GM12864 (cell line): ENCODE data around the gene PACS1.

Experiments
- DNase-seq: peaks from one replicate; pipeline ENCODE4 v3.0.0-alpha.2; 2011; ENCODE audit warnings: low read depth
- H3K4me3 ChIP-seq: 2 replicates; pipeline ENCODE4 v1.5.1; 2011; ENCODE audit warnings: mild to moderate bottlenecking, low read depth, low read length, control low read depth
- TF ChIP-seq, protein P1 (sequence below): IDR thresholded peaks from 2 replicates; pipeline ENCODE4 v1.5.1; 2011; ENCODE audit warnings: low read depth, mild to moderate bottlenecking, moderate library complexity, low read length, control low read depth, inconsistent platforms; ENCODE audit errors: missing control alignments

Gene PACS1

DNA sequence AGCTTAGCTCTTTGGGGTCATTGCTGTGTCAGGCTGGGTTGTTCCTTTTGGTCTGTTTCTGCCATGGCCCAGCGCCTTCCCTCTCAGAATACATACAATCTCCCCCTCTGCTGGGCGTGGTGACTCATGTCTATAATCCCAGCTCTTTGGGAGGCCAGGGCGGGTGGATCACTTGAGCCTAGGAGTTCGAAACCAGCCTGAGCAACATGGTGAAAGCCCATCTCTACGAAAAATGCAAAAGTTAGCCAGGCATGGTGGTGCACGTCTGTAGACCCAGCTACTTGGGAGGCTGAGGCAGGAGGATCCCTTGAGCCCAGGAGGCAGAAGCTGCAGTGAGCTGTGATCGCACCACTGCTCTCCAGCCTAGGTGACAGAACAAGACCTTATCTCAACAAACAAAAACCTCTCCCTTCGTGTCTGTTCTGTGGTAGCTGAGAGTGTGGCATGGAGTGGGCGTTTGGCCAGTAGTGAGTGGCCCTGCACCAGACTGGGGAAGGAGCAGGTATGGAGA is 151.7 kb downstream of the PACS1 start:
- peak; percentile 27 for DNase-seq
- TF ChIP-seq, protein P1, sequence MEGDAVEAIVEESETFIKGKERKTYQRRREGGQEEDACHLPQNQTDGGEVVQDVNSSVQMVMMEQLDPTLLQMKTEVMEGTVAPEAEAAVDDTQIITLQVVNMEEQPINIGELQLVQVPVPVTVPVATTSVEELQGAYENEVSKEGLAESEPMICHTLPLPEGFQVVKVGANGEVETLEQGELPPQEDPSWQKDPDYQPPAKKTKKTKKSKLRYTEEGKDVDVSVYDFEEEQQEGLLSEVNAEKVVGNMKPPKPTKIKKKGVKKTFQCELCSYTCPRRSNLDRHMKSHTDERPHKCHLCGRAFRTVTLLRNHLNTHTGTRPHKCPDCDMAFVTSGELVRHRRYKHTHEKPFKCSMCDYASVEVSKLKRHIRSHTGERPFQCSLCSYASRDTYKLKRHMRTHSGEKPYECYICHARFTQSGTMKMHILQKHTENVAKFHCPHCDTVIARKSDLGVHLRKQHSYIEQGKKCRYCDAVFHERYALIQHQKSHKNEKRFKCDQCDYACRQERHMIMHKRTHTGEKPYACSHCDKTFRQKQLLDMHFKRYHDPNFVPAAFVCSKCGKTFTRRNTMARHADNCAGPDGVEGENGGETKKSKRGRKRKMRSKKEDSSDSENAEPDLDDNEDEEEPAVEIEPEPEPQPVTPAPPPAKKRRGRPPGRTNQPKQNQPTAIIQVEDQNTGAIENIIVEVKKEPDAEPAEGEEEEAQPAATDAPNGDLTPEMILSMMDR, result no peak
- no peak overlapping the region for H3K4me3 ChIP-seq

DNA sequence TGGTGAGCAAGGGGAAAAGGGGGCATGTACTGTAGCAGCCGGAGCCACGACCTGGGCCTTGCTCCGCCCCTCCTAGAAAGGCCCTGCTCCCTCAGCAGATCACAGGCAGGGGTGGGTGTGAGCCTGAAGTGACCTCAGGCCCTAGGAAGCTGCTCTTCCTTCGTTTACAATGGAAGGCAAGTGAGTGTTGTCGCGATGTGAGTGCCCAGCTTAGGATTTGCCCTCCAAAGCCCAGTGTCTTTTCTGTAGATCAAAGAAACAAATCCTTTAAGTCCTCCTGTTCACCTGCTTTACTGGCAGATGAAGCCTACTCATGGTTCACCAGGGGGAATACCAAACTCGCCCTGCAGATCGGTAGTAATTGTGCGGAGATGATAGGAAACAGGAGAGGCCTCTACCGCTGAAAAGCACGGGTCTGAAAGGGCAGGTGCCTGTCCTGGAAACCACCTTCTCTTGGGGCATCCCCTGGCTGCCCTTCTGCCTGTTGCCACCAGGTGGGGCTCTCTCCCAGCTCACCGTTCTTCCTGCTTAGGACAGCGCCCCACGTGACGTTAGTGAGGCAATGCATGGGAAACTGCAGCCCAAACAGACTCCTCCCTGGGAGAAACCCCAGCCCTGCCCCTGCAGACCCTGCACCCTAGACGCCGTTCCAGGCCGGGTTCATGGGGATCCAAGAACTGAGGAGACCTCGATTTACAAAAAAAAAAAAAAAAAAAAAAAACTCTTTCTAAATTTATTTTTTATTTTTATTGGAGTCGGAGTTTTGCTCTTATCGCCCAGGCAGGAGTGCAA is 152.5 kb downstream of the PACS1 start:
- TF ChIP-seq, protein P1, result peak; percentile 100
- no peak overlapping the region for H3K4me3 ChIP-seq
- DNase-seq, result peak; percentile 93

DNA sequence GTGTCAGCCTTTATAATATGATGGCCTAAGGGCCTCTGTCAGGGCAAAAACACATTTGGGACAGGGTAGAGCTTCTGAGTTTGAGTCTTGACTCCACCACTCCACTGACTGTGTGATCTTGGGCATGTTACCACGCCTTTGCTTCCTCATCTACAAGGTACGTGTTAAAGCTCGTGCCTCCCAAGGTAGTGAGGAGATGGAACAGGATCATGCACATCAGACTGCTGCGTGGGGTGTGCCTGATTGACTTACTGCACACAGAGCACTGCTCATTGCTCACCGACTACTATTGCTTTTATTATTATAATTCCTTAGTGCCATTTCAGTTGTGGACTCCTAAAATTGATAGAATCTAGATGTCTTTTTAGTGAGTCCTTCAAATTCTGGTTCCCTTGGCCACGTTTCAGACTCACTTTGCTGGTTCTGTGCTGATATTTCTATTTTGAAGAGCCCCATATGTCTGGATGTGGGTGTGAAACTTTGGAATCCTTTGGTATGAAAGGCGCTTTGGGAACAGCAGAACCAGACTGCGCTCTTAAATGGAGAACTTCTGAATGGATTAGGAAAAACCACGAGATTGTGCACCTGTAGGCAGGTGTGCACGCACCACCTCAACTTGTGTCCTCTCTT is 154.3 kb downstream of the PACS1 start:
- TF ChIP-seq, protein P1, result no peak
- no peak overlapping the region for H3K4me3 ChIP-seq
- no peak for DNase-seq

DNA sequence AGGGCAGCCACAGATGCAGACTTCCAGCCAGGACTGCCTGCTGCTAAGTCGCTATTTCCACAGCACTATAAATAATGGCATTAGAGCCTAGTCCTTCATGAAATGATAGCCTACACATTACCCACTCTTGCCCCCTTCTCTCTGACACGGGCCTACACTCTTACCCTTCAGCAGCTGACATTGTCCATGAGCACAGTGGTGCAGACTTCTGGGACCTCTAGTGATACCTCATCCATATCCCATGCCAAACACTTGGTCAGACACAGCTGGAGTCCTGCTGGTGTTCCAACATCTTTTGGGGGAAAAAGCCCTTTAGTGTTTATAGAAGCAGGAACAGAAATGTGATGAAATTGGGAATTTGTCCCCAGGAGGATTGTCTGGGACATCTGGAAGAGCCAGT is 155.0 kb downstream of the PACS1 start:
- TF ChIP-seq, protein P1, result no peak
- no peak overlapping the region for H3K4me3 ChIP-seq
- no peak for DNase-seq

DNA sequence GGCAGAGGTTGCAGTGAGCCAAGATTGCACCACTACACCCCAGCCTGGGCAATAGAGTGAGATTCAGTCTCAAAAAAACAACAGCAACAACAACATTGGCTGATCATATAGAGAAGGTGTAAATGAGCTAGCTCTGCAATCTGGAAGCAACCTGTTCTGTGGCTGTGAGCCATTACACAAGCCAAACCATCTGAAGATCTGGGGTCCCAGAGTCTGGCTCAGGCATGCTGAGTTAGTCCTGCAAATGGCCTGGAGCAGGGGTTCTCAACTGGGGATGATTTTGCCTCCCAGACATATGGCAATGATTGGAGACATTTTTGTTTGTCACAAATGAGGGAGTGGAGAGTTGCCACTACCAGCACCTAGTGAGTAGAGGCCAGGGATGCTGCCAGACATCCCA is 156.0 kb downstream of the PACS1 start:
- no peak for DNase-seq
- H3K4me3 ChIP-seq, result no peak overlapping the region
- TF ChIP-seq, protein P1, result no peak

DNA sequence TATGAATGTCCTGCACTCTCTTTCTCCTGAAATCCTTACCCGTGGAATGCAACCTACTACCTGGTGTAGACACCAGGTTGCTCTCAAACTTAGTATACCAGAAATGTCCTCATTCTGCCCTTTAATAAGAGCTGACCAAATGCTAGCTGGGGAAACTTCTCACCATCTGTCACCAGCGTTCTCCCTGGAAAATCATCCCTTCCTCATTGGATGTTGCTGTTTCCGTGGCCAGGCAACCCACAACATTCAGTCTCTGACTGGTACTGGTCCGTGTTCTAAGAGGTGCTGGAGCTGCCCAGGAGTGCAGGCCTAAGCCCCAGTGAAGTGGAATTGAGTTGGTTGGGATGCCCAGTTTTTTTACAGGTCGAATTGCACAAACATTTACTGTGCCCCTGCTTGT is 157.6 kb downstream of the PACS1 start:
- no peak overlapping the region for H3K4me3 ChIP-seq
- TF ChIP-seq, protein P1, result no peak
- no peak for DNase-seq
